Transverse colon (tissue), 4 donors: ENCODE measurements around the gene TRMT61A. TPM values are rescaled to one million over a fixed set of nuclear protein-coding genes. Genes with fewer than 3 reads are reported as not detected.

Experiments used
- DNase-seq: peaks from one replicate; pipeline ENCODE4 v3.0.0-alpha.2; 2019
- H3K27ac ChIP-seq, 4 donors: fragments of 200-600 bp; sonication (generic); 2 replicates each; pipeline ENCODE4 v1.5.1; 2016 to 2018; ENCODE audit warnings: inconsistent platforms in 4 of 4
- H3K27me3 ChIP-seq: fragments of 200-600 bp; sonication (generic); 2 replicates; pipeline ENCODE4 v1.5.1; 2017; ENCODE audit warnings: inconsistent platforms
- H3K36me3 ChIP-seq, 4 donors: fragments of 200-600 bp; sonication (generic); 2 replicates each; pipeline ENCODE4 v1.5.1; 2017 to 2019; ENCODE audit warnings: inconsistent platforms in 4 of 4
- H3K4me1 ChIP-seq, 4 donors: fragments of 200-600 bp; sonication (generic); 2 replicates each; pipeline ENCODE4 v1.5.1; 2017 to 2020; ENCODE audit warnings: inconsistent platforms in 4 of 4
- H3K4me3 ChIP-seq, 4 donors: fragments of 200-600 bp; sonication (generic); 1 replicate in 1 of 4; 2 replicates in 3 of 4; pipeline versions ENCODE4 v1.5.1 to v1.6.1; 2017 to 2019; ENCODE audit warnings: inconsistent platforms in 4 of 4
- H3K9me3 ChIP-seq, 2 donors: fragments of 200-600 bp; sonication (generic); 2 replicates each; pipeline ENCODE4 v1.5.1; 2017 to 2019; ENCODE audit warnings: inconsistent platforms in 2 of 2
- EP300 ChIP-seq: sonication (generic); formaldehyde crosslinking; IDR thresholded peaks from one replicate; pipeline ENCODE4 v1.6.1; 2017; ENCODE audit warnings: antibody characterized with exemption, low read depth
- POLR2A ChIP-seq: fragments of 450-650 bp; IDR thresholded peaks from one replicate; pipeline ENCODE4 v1.6.1; 2016; ENCODE audit warnings: antibody characterized with exemption, mild to moderate bottlenecking, moderate library complexity
- POLR2AphosphoS5 ChIP-seq, 3 donors: sonication (generic); formaldehyde crosslinking; IDR thresholded peaks; one replicate each; pipeline ENCODE4 v1.6.1; 2016; ENCODE audit warnings: antibody characterized with exemption in 3 of 3
- WGBS, 2 donors: methylation state at CpG; one replicate each; pipeline ENCODE4 v1.1.5; 2018; ENCODE audit warnings: low coverage in 1 of 2; 5-methylcytosine and 5-hydroxymethylcytosine counted together
- in situ Hi-C, 4 donors: fragments of 200-750 bp; cut with MboI; loops; one replicate each; pipeline versions ENCODE4 v1.15.0 to v1.15.1; 2017; ENCODE audit warnings: low sequenced_read_pairs in 3 of 4, low pct_ligation_motif_present in 1 of 4, low pct_unique_long_range_greater_than_20kb in 1 of 4
- intact Hi-C: fragments of 100-400 bp; cut with DNase I; formaldehyde crosslinking; loops from one replicate; pipeline ENCODE4 v1.15.1; 2023; ENCODE audit warnings: low total_unique reads
- total RNA-seq, 4 donors: library from RNA; depleted of rRNA; stranded (reverse); fragments of >200 nt; gene quantifications; one replicate each; pipeline ENCODE4 v1.1.0, GENCODE V29; 2016
- TF ChIP-seq, protein P1 (sequence below), 5 experiments: fragments of 200-600 bp in 3 of 5; fragments of 450-650 bp in 2 of 5; sonication (generic) in 3 of 5; IDR thresholded peaks; 1 replicate in 2 of 5; 2 replicates in 3 of 5; pipeline ENCODE4 v1.5.1; 2016 to 2017; ENCODE audit warnings: antibody characterized with exemption in 5 of 5, inconsistent platforms in 3 of 5, mild to moderate bottlenecking in 2 of 5, moderate library complexity in 1 of 5

Gene TRMT61A
- total RNA-seq, 4 donors from 2014 or later: 12.2 to 38.2 (median 14.1) TPM

GRCh38 chr14:103549361-103550311, 20.6 kb downstream of the TRMT61A start:
- H3K4me3 ChIP-seq: no peak overlapping the region
- in situ Hi-C loops: loop anchor here in 2 of 4 donors (5.0 to 10.0 kb wide), 2 partner anchors 45 to 47 kb away; no protein-coding TSS in a partner anchor
- H3K27me3 ChIP-seq: no peaks in the 10 kb centered on the region
- DNase-seq: no peak
- no peaks in the 10 kb centered on the region for H3K36me3 ChIP-seq
- 60 to 76% methylated on average over 1 to 29 of the region's 30 CpGs for WGBS, 2 donors
- H3K4me1 ChIP-seq: peaks cover 21 to 45% (median 32%) of the 10 kb centered on the region in 4 donors
- no peaks in the 10 kb centered on the region for H3K9me3 ChIP-seq
- no peak for TF ChIP-seq POLR2A
- TF ChIP-seq, protein P1, sequence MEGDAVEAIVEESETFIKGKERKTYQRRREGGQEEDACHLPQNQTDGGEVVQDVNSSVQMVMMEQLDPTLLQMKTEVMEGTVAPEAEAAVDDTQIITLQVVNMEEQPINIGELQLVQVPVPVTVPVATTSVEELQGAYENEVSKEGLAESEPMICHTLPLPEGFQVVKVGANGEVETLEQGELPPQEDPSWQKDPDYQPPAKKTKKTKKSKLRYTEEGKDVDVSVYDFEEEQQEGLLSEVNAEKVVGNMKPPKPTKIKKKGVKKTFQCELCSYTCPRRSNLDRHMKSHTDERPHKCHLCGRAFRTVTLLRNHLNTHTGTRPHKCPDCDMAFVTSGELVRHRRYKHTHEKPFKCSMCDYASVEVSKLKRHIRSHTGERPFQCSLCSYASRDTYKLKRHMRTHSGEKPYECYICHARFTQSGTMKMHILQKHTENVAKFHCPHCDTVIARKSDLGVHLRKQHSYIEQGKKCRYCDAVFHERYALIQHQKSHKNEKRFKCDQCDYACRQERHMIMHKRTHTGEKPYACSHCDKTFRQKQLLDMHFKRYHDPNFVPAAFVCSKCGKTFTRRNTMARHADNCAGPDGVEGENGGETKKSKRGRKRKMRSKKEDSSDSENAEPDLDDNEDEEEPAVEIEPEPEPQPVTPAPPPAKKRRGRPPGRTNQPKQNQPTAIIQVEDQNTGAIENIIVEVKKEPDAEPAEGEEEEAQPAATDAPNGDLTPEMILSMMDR (IDR thresholded peaks at IDR 0.05): peak in 1 of 5 experiments; percentile 8
- intact Hi-C loops: no loop called here
- peak overlapping the region; percentile 72 to 89 (median 82) for H3K27ac ChIP-seq

DNA sequence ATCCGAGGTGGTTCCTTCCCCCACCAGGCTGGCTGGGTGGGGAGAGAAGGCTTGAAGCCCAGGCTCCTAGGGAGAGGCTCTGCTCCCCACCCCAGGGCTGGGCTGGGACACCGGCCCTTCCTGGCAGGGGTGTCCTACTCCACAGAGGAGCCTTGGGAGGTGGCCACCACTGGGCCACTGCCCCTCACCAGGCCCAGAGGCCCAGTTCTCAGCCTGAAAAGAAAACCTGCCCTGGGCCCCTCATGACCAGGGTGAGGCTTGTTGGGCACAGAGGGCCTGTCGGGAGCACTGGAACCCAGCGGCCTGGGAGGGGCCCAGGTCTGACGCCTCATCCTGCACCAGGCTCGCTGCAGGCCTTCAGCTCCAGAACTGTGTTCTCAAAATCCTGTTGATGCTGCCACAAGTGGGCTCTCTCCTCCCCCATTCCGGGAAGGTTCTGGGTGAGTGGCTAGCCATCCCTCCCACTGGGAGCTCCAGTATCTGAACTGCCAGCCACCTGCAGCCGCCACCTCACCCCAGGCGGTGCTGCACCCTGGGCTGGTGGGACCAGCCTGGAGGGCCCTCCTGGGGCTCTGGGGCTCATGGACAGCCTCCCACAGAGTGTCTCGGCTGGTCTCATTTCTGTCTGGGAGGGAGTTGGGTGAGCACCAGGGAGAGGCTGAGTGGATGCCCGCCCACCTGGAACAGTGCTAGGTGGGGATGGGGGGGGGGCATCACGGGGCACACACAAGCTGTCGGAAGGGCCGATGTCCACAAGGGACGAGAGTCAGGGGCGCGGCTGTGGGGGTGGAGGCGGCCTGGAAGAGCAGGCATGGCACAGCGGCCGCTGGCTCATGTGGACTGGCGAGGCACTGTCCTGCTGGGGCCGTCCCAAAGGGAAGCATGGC, 21.7 kb downstream of the TRMT61A start:
- Histone ChIP-seq H3K4me1 (peaks cover 21 to 40% (median 30%) of the 10 kb centered on the region in 4 donors), H3K27me3 (no peaks in the 10 kb centered on the region), H3K36me3 (no peaks in the 10 kb centered on the region), H3K9me3 (no peaks in the 10 kb centered on the region), H3K4me3 (peak overlapping the region in 1 of 4 donors; percentile 15), H3K27ac (peak overlapping the region; percentile 72 to 89 (median 82))
- no peak for DNase-seq
- in situ Hi-C loops: loop anchor here in 1 of 4 donors (10.0 kb wide), 1 partner anchor 46 kb away; no protein-coding TSS in a partner anchor
- intact Hi-C loops: no loop called here
- 40 to 73% methylated on average over 1 to 15 of the region's 22 CpGs for WGBS, 2 donors
- TF ChIP-seq POLR2AphosphoS5 (IDR thresholded peaks at IDR 0.05) (no peak), POLR2A (no peak), EP300 (no peak)

DNA sequence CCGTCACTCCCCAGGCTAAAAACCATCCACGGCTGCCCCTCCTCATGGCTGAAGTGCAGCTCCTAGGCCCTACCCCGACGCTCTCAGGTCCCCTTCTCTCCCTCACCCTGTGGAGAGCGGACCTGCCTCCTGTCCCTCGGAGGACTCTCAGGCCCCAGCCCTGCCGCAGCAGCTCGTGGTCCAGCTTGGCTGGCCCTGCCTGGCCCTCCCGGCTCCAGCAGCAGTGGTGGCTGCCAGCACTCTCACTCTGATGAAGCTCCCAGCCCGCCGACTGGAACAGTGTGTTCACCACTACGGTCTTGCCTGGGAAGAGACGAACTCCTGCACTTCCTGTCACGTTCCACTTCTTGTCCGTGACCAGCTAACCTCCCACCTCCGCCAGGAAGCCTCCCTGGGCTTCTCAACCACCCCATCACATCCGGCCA, 22.4 kb downstream of the TRMT61A start:
- in situ Hi-C loops (loop anchor here in 1 of 4 donors (10.0 kb wide), 1 partner anchor 47 kb away; no protein-coding TSS in a partner anchor), intact Hi-C loops (no loop called here)
- TF ChIP-seq EP300: no peak
- TF ChIP-seq POLR2AphosphoS5 (IDR thresholded peaks at IDR 0.05): peak in 2 of 3 donors; percentile 19 to 30
- no peaks in the 10 kb centered on the region for H3K27me3 ChIP-seq
- no peaks in the 10 kb centered on the region for H3K36me3 ChIP-seq
- no peaks in the 10 kb centered on the region for H3K9me3 ChIP-seq
- DNase-seq: no peak
- peak overlapping the region in 1 of 4 donors; percentile 15 for H3K4me3 ChIP-seq
- 71% methylated on average over 17 of the region's 17 CpGs; no CpG with 5 or more reads in 1 of the 2 donors for WGBS, 2 donors
- H3K4me1 ChIP-seq: peaks cover 21 to 40% (median 30%) of the 10 kb centered on the region in 4 donors
- H3K27ac ChIP-seq: peak overlapping the region; percentile 72 to 89 (median 82)

DNA sequence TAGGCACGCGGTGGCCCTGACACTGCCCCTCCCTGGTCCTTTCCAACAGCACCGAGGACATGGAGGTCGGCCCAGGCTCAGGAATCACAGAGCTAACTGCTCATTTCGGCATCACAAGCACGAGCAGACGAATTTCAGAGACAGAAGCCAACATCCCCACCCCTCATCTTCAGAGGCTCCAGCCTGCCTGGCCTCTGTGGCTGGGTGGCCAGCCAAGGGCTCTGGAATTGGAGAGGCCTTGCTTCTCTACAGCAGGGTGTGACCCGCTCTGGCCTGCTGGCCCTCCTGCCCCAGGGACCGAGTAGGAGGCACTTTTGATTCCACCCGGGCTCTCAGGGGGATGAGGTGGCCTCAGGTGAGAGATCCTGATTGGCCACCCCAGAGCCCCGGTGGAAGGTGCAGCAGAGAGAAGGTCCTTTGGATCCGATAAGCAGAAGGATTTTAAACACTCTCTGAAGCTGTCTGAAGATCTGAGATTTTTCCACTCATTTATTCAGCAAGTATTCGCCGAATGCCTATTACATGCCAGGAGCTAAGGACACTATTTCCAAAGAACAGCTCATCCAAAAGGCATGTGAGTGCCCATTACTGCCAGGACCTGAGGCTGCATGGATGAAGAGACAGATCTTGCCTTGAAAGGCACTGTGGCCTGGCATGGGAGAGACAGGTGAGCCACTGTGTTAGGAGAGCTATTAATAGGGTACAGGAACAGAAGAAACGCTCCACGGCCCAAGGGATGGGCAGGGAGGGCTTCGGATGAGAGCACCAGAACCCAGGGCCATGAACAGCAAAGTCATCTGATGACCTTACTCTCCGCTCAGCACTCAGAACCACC, 23.2 kb downstream of the TRMT61A start:
- no peaks in the 10 kb centered on the region for H3K9me3 ChIP-seq
- 62 to 72% methylated on average over 5 to 17 of the region's 18 CpGs for whole genome bisulfite sequencing, 2 donors
- in situ Hi-C loops: loop anchor here in 1 of 4 donors (10.0 kb wide), 1 partner anchor 47 kb away; no protein-coding TSS in a partner anchor
- no peaks in the 10 kb centered on the region for H3K36me3 ChIP-seq
- peaks cover 23 to 44% (median 28%) of the 10 kb centered on the region in 4 donors for H3K4me1 ChIP-seq
- no peak for DNase-seq
- TF ChIP-seq POLR2A (no peak), POLR2AphosphoS5 (IDR thresholded peaks at IDR 0.05) (no peak)
- H3K4me3 ChIP-seq: no peak overlapping the region
- H3K27ac ChIP-seq: peak overlapping the region; percentile 72 to 89 (median 82)
- no peaks in the 10 kb centered on the region for H3K27me3 ChIP-seq
- intact Hi-C loops: no loop called here
